AG04450 (cell line): ENCODE measurements around the gene MGAT4B. TPM values are rescaled to one million over a fixed set of nuclear protein-coding genes. Genes with fewer than 3 reads are reported as not detected.
A peak's percentile ranks its signal among the peaks of the same experiment; 100 is the strongest.
"Not testable (repeated sequence)": the region's sequence is repeated elsewhere in the genome, so short reads cannot be mapped to it uniquely, and the experiment has no call there.

ENCODE experiments used
- CTCF ChIA-PET: fragments of 300-600, 350-600 bp; formaldehyde crosslinking; extraction: SDS; loops from one replicate; lab custom pipeline; 2022; ENCODE audit warnings: antibody characterized with exemption, inconsistent platforms; lab: Charles Lee
- POLR2A ChIA-PET: fragments of 350-600 bp; formaldehyde crosslinking; extraction: SDS; loops from one replicate; lab custom pipeline; 2021; ENCODE audit warnings: antibody characterized with exemption, inconsistent platforms; lab: Yijun Ruan, JAX
- DNase-seq: peaks from one replicate; pipeline ENCODE4 v3.0.0-alpha.2; 2011; ENCODE audit warnings: low read depth, low spot score
- H3K27ac ChIP-seq: one replicate; pipeline ENCODE4 v1.5.1; 2012; ENCODE audit warnings: low read depth, low read length, control low read depth
- H3K27me3 ChIP-seq: one replicate; pipeline ENCODE4 v1.6.0; 2012; ENCODE audit warnings: low read length; ENCODE audit not compliant: control insufficient read depth, insufficient read depth
- H3K4me3 ChIP-seq: 2 replicates; pipeline ENCODE4 v1.5.1; 2011; ENCODE audit warnings: mild to moderate bottlenecking, low read depth, low read length, control low read depth
- H3K9me3 ChIP-seq: 2 replicates; pipeline ENCODE4 v1.5.1; 2012; ENCODE audit warnings: low read length; ENCODE audit not compliant: control insufficient read depth, insufficient read depth
- CTCF ChIP-seq: IDR thresholded peaks from 2 replicates; pipeline ENCODE4 v1.5.1; 2011; ENCODE audit warnings: low read depth, low read length, control low read depth, inconsistent platforms
- polyA plus RNA-seq: library from polyadenylated mRNA; depleted of rRNA; stranded (reverse); fragments of >200 nt; gene quantifications from 2 replicates; pipeline ENCODE4 v1.2.3, GENCODE V29; 2011

Gene MGAT4B
- polyA plus RNA-seq, 1 experiment = 102 TPM

- no peak for TF ChIP-seq CTCF
- POLR2A ChIA-PET = interaction anchor here (1.2 to 1.7 kb wide), 3 partner anchors 11 to 170 kb away, joined by 3 to 6 read pairs (median 5); partner anchors contain the start of gene HNRNPH1
- Histone ChIP-seq H3K4me3 (peak within 1 kb of the TSS; percentile 15; the same call in 1 of the 2 replicates), H3K27me3 (no peaks in the 10 kb centered on the region), H3K9me3 (no peaks in the 10 kb centered on the region; the same call in 1 of the 2 replicates), H3K27ac (no peak within 1 kb of the TSS)
- DNase-seq = no peak
- CTCF ChIA-PET = interaction anchor here (1.9 kb wide), 1 partner anchor 31 kb away, joined by 4 read pairs; no protein-coding TSS in a partner anchor
Observed at GRCh38 chr5:179793468-179794139, 13.1 kb downstream of the MGAT4B start, which contains the start of gene LTC4S. LTC4S (plus strand) TSS chr5:179793986; CDS start chr5:179794081, 95 bp downstream.

- CTCF ChIA-PET = interaction anchor here (1.2 kb wide), 1 partner anchor 9 kb away, joined by 4 read pairs; no protein-coding TSS in a partner anchor
- POLR2A ChIA-PET = interaction anchor here (0.6 to 1.7 kb wide), 3 partner anchors 10 to 89 kb away, joined by 5 to 6 read pairs (median 5); partner anchors contain the start of gene SQSTM1
- DNase-seq = no peak
Observed at GRCh38 chr5:179792612-179793467, 13.8 kb downstream of the MGAT4B start.

GRCh38 chr5:179791881-179792611 lies 14.6 kb downstream of the MGAT4B start:
- H3K4me3 ChIP-seq = no peak overlapping the region
- H3K27ac ChIP-seq = no peak overlapping the region
- no peaks in the 10 kb centered on the region for H3K27me3 ChIP-seq
- no peaks in the 10 kb centered on the region; the same call in 1 of the 2 replicates for H3K9me3 ChIP-seq
- CTCF ChIA-PET = interaction anchor here (1.2 kb wide), 1 partner anchor 10 kb away, joined by 4 read pairs; no protein-coding TSS in a partner anchor
- POLR2A ChIA-PET = interaction anchor here (0.6 to 1.4 kb wide), 2 partner anchors 28 to 89 kb away, joined by 5 read pairs; partner anchors contain the start of gene SQSTM1
- TF ChIP-seq CTCF = no peak
- no peak for DNase-seq

More at GRCh38 chr5:179792612-179793467, 13.8 kb downstream of the MGAT4B start:
- Histone ChIP-seq H3K27me3 (no peaks in the 10 kb centered on the region), H3K27ac (no peak overlapping the region), H3K4me3 (no peak overlapping the region), H3K9me3 (no peaks in the 10 kb centered on the region; the same call in 1 of the 2 replicates)
- no peak for TF ChIP-seq CTCF

- not testable (repeated sequence) for H3K4me3 ChIP-seq, H3K27ac ChIP-seq, H3K27me3 ChIP-seq, H3K9me3 ChIP-seq, DNase-seq
- POLR2A ChIA-PET = interaction anchor here (0.7 kb wide), 1 partner anchor 230 kb away, joined by 3 read pairs; no protein-coding TSS in a partner anchor
- CTCF ChIA-PET = interaction anchor here (1.9 kb wide), 1 partner anchor 26 kb away, joined by 6 read pairs; no protein-coding TSS in a partner anchor
Observed at GRCh38 chr5:179789278-179789677, 17.4 kb downstream of the MGAT4B start.
